DOHH2 (cell line): ENCODE data around the gene SAMD15.

Experiments used
- CTCF ChIP-seq: fragments of 200-600 bp; sonication (generic); IDR thresholded peaks from one replicate; pipeline ENCODE4 v1.5.1; 2014; ENCODE audit warnings: antibody characterized with exemption, mild to moderate bottlenecking, low read depth, low read length; ENCODE audit not compliant: poor library complexity, severe bottlenecking
- EZH2phosphoT487 ChIP-seq: fragments of 200-600 bp; sonication (generic); IDR thresholded peaks from 2 replicates; pipeline ENCODE4 v1.6.1; 2017; ENCODE audit warnings: borderline replicate concordance, mild to moderate bottlenecking, antibody characterized with exemption, low read length, moderate library complexity, mixed read lengths

DNA sequence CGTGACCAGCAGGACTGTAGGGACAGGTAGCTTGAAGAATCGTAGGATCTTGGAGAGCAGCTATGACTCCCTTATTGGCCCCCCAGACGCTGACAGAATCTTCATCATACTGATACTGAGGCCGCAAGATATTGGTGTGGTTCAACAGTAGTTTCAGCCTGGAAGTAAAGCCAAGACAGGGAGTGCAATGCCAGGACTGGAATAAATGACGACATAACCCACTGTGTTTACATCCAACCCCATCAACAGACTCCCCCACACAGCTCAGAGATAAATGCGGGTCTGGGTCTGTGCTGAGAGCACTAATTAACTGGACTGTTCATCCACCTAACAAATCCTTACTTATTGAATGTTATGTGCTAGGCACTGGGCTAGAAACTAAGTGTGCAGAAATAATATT is 29.5 kb downstream of the SAMD15 start:
- TF ChIP-seq CTCF (no peak), EZH2phosphoT487 (no peak)
